ENCODE results near the gene RAB3IP. TPM values are rescaled to one million over a fixed set of nuclear protein-coding genes. Genes with fewer than 3 reads are reported as not detected.

The RAB3IP gene
- total RNA-seq = 10 to 100 TPM; 23.0 to 25.4 TPM

- Mint-ChIP-seq H3K36me3 (ENCODE audit: low read depth) (no peaks in the 10 kb centered on the region), H3K4me1 (ENCODE audit: low read depth) (peaks cover 18% of the 10 kb centered on the region), H3K27me3 (ENCODE audit: low read depth) (no peaks in the 10 kb centered on the region), H3K9me3 (no peaks in the 10 kb centered on the region), H3K4me3 (peak within 1 kb of the TSS; percentile 77), H3K27ac (peak within 1 kb of the TSS; percentile 75)
- CTCF ChIA-PET = interaction anchor here (0.6 to 1.3 kb wide), 2 partner anchors 25 to 95 kb away, joined by 3 to 5 read pairs; no protein-coding TSS in a partner anchor
- peak; percentile 94 for DNase-seq
- intact Hi-C loops (cut with micrococcal nuclease) = loop anchor here (1.0 to 10.0 kb wide), 10 partner anchors 99 to 1946 kb away; partner anchors contain the start of genes CCT2, CNOT2, CPSF6 and FRS2
Observed at GRCh38 chr12:69738351-69739286, at the start of gene RAB3IP. RAB3IP (plus strand) TSS chr12:69738860; CDS start chr12:69755409, 16,549 bp downstream.

DNA sequence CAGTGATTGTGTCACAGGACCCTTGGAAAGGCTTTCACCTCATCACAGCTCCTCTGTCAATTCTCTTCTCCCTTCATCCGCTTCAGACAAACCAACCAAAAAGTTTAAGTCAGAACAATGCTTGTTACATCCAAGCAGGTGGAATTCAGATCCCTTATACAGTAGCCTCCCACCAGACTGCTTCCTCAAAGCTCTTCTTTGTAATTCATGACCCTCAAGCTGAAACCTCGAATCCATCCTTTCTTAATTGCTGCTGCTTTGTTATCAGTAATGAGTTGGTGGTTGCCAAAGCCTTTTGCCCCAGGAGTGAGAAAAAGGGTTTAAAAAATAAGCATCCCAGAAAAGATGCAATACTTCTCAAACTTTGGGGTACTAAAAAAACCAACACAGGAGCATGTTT lies 49.0 kb upstream of the RAB3IP start:
- DNase-seq = no peak
- Mint-ChIP-seq H3K4me3 (no peak overlapping the region), H3K36me3 (ENCODE audit: low read depth) (no peaks in the 10 kb centered on the region), H3K4me1 (ENCODE audit: low read depth) (peaks cover 10% of the 10 kb centered on the region), H3K27me3 (ENCODE audit: low read depth) (peaks cover 4% of the 10 kb centered on the region), H3K27ac (no peak overlapping the region), H3K9me3 (no peaks in the 10 kb centered on the region)
- intact Hi-C loops (cut with micrococcal nuclease) = no loop called here
- CTCF ChIA-PET = no interaction called here

DNA sequence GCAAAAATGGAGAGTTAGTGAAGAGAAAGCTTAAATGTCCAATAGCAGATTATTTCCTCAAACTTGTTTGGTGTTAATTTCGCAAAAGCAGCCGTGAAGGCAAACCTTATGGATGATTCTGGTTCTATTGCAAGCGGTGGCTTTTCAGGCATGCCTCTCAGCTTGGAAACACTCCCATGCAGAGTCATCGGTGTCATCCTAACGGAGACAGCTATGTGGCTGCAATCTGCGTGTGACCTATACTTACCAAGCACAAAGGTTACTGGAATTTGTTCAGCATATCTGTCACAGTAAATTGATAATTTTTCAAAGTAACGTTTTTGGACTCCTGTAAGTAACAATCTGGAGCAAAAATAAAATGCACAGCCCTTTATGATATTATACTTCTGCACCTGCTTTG lies 44.5 kb upstream of the RAB3IP start:
- no peak for DNase-seq
- Mint-ChIP-seq H3K4me3 (no peak overlapping the region), H3K4me1 (ENCODE audit: low read depth) (peaks cover 7% of the 10 kb centered on the region), H3K27me3 (ENCODE audit: low read depth) (no peaks in the 10 kb centered on the region), H3K9me3 (no peaks in the 10 kb centered on the region), H3K27ac (no peak overlapping the region), H3K36me3 (ENCODE audit: low read depth) (no peaks in the 10 kb centered on the region)
- CTCF ChIA-PET = no interaction called here
- intact Hi-C loops (cut with micrococcal nuclease) = no loop called here

GRCh38 chr12:69698054-69698453 lies 40.6 kb upstream of the RAB3IP start:
- Mint-ChIP-seq H3K4me3 (no peak overlapping the region), H3K27ac (no peak overlapping the region), H3K27me3 (ENCODE audit: low read depth) (peaks cover 2% of the 10 kb centered on the region), H3K9me3 (no peaks in the 10 kb centered on the region), H3K4me1 (ENCODE audit: low read depth) (no peaks in the 10 kb centered on the region), H3K36me3 (ENCODE audit: low read depth) (no peaks in the 10 kb centered on the region)
- no peak for DNase-seq
- CTCF ChIA-PET = interaction anchor here (0.7 kb wide), 1 partner anchor 685 kb away, joined by 3 read pairs; no protein-coding TSS in a partner anchor
- intact Hi-C loops (cut with micrococcal nuclease) = no loop called here

GRCh38 chr12:69698769-69699540 lies 39.7 kb upstream of the RAB3IP start, which contains the start of gene BEST3:
BEST3 (minus strand) TSS chr12:69699303; CDS start chr12:69697798, 1,505 bp downstream.
- intact Hi-C loops (cut with micrococcal nuclease) = no loop called here
- Mint-ChIP-seq H3K27me3 (ENCODE audit: low read depth) (peaks cover 2% of the 10 kb centered on the region), H3K4me1 (ENCODE audit: low read depth) (no peaks in the 10 kb centered on the region), H3K27ac (no peak within 1 kb of the TSS), H3K9me3 (no peaks in the 10 kb centered on the region), H3K36me3 (ENCODE audit: low read depth) (no peaks in the 10 kb centered on the region), H3K4me3 (no peak within 1 kb of the TSS)
- no peak for DNase-seq
- CTCF ChIA-PET = interaction anchor here (0.7 kb wide), 1 partner anchor 686 kb away, joined by 3 read pairs; no protein-coding TSS in a partner anchor

- Mint-ChIP-seq H3K4me1 (ENCODE audit: low read depth) (no peaks in the 10 kb centered on the region), H3K36me3 (ENCODE audit: low read depth) (no peaks in the 10 kb centered on the region), H3K4me3 (no peak overlapping the region), H3K27ac (no peak overlapping the region), H3K9me3 (no peaks in the 10 kb centered on the region), H3K27me3 (ENCODE audit: low read depth) (peaks cover 6% of the 10 kb centered on the region)
- intact Hi-C loops (cut with micrococcal nuclease) = no loop called here
- DNase-seq = no peak
- CTCF ChIA-PET = no interaction called here
Observed at GRCh38 chr12:69701826-69702225, 36.8 kb upstream of the RAB3IP start.

- intact Hi-C loops (cut with micrococcal nuclease) = no loop called here
- Mint-ChIP-seq H3K4me1 (ENCODE audit: low read depth) (no peaks in the 10 kb centered on the region), H3K9me3 (no peaks in the 10 kb centered on the region), H3K36me3 (ENCODE audit: low read depth) (no peaks in the 10 kb centered on the region), H3K4me3 (no peak overlapping the region), H3K27ac (no peak overlapping the region), H3K27me3 (ENCODE audit: low read depth) (peaks cover 9% of the 10 kb centered on the region)
- CTCF ChIA-PET = no interaction called here
- DNase-seq = no peak
Observed at GRCh38 chr12:69703146-69703642, 35.5 kb upstream of the RAB3IP start.

DNA sequence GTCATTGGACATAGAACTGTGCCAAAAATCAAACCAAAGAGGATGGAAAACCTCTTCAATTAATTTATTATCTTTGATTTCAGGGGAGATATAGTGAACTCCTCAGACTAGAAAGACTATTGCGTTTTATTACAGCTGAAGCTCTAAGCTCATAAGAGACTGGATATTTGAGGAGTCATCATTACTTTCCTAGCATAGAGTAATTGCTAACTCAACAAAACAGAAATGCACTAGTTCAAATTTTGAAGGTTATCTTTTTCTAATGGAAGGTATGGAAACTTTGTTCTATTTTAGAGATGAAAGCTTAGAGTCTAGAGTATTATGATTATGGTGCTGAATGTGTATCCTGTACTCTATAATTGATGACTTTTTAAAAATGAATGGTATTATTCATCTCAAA lies 34.3 kb upstream of the RAB3IP start:
- intact Hi-C loops (cut with micrococcal nuclease) = no loop called here
- H3K9me3 Mint-ChIP-seq = no peaks in the 10 kb centered on the region
- no peak for DNase-seq
- H3K4me3 Mint-ChIP-seq = no peak overlapping the region
- no peaks in the 10 kb centered on the region for H3K4me1 Mint-ChIP-seq (ENCODE audit: low read depth)
- no peak overlapping the region for H3K27ac Mint-ChIP-seq
- peaks cover 12% of the 10 kb centered on the region for H3K27me3 Mint-ChIP-seq (ENCODE audit: low read depth)
- CTCF ChIA-PET = no interaction called here
- no peaks in the 10 kb centered on the region for H3K36me3 Mint-ChIP-seq (ENCODE audit: low read depth)

GRCh38 chr12:69708649-69709048 lies 30.0 kb upstream of the RAB3IP start:
- Mint-ChIP-seq H3K27ac (no peak overlapping the region), H3K4me1 (ENCODE audit: low read depth) (no peaks in the 10 kb centered on the region), H3K36me3 (ENCODE audit: low read depth) (no peaks in the 10 kb centered on the region), H3K27me3 (ENCODE audit: low read depth) (peaks cover 13% of the 10 kb centered on the region), H3K9me3 (no peaks in the 10 kb centered on the region), H3K4me3 (no peak overlapping the region)
- intact Hi-C loops (cut with micrococcal nuclease) = no loop called here
- DNase-seq = no peak
- CTCF ChIA-PET = no interaction called here

GRCh38 chr12:69712826-69713225 lies 25.8 kb upstream of the RAB3IP start:
- CTCF ChIA-PET = interaction anchor here (1.5 kb wide), 1 partner anchor 47 kb away, joined by 5 read pairs; no protein-coding TSS in a partner anchor
- intact Hi-C loops (cut with micrococcal nuclease) = no loop called here
- Mint-ChIP-seq H3K27me3 (ENCODE audit: low read depth) (peaks cover 6% of the 10 kb centered on the region), H3K9me3 (no peaks in the 10 kb centered on the region), H3K4me3 (no peak overlapping the region), H3K36me3 (ENCODE audit: low read depth) (no peaks in the 10 kb centered on the region), H3K27ac (no peak overlapping the region), H3K4me1 (ENCODE audit: low read depth) (no peaks in the 10 kb centered on the region)
- no peak for DNase-seq

GRCh38 chr12:69714542-69714941 lies 24.1 kb upstream of the RAB3IP start:
- Mint-ChIP-seq H3K36me3 (ENCODE audit: low read depth) (no peaks in the 10 kb centered on the region), H3K27me3 (ENCODE audit: low read depth) (peaks cover 3% of the 10 kb centered on the region), H3K4me1 (ENCODE audit: low read depth) (no peaks in the 10 kb centered on the region), H3K4me3 (no peak overlapping the region), H3K9me3 (no peaks in the 10 kb centered on the region), H3K27ac (no peak overlapping the region)
- CTCF ChIA-PET = no interaction called here
- intact Hi-C loops (cut with micrococcal nuclease) = no loop called here
- DNase-seq = no peak
